Keratinocyte (primary cell): ENCODE data around the gene TMEM253. TPM values are rescaled to one million over a fixed set of nuclear protein-coding genes. Genes with fewer than 3 reads are reported as not detected.

Source experiments
- DNase-seq: peaks from one replicate; pipeline ENCODE4 v3.0.0-alpha.2; 2011; ENCODE audit warnings: low read depth, missing footprints, low spot score
- FAIRE-seq: peaks from 2 replicates; lab custom pipeline; 2011; peaks lifted over from hg19 to GRCh38; lab: Jason Lieb, UNC
- H2AFZ ChIP-seq: 2 replicates; pipeline ENCODE4 v1.6.0; 2012; ENCODE audit warnings: low read length, control low read depth, inconsistent platforms; ENCODE audit not compliant: control insufficient read depth
- H3K27ac ChIP-seq: 2 replicates; pipeline ENCODE4 v1.5.1; 2011; ENCODE audit warnings: low read length; ENCODE audit not compliant: control insufficient read depth, insufficient read depth
- H3K27me3 ChIP-seq: 3 replicates; pipeline ENCODE4 v1.6.0; 2011; ENCODE audit warnings: low read length; ENCODE audit not compliant: control insufficient read depth, insufficient read depth; ENCODE audit errors: extremely low read depth
- H3K36me3 ChIP-seq, 2 experiments: 2 replicates in 1 of 2; 3 replicates in 1 of 2; pipeline ENCODE4 v1.5.1; 2011; ENCODE audit warnings: low read length in 2 of 2, mild to moderate bottlenecking in 1 of 2; ENCODE audit not compliant: control insufficient read depth in 2 of 2, insufficient read depth in 2 of 2; ENCODE audit errors: extremely low read depth in 1 of 2
- H3K4me1 ChIP-seq: 3 replicates; pipeline ENCODE4 v1.5.1; 2011; ENCODE audit warnings: low read length; ENCODE audit not compliant: control insufficient read depth, insufficient read depth; ENCODE audit errors: extremely low read depth
- H3K4me2 ChIP-seq: 3 replicates; pipeline ENCODE4 v1.6.0; 2011; ENCODE audit warnings: low read depth, low read length; ENCODE audit not compliant: control insufficient read depth, insufficient read depth; ENCODE audit errors: extremely low read depth
- H3K4me3 ChIP-seq, 3 experiments: fragments of 200-600 bp in 1 of 3; sonication (generic) in 1 of 3; 2 replicates in 2 of 3; 3 replicates in 1 of 3; pipeline ENCODE4 v1.5.1; 2011 to 2016; ENCODE audit warnings: low read length in 3 of 3, mild to moderate bottlenecking in 3 of 3, control low read depth in 2 of 3, inconsistent platforms in 1 of 3, low read depth in 1 of 3, mixed read lengths in 1 of 3, mixed run types in 1 of 3, moderate library complexity in 1 of 3; ENCODE audit not compliant: control insufficient read depth in 2 of 3, insufficient read depth in 2 of 3; ENCODE audit errors: extremely low read depth in 1 of 3
- H3K79me2 ChIP-seq: 2 replicates; pipeline ENCODE4 v1.6.0; 2012; ENCODE audit warnings: low read length; ENCODE audit not compliant: control insufficient read depth, insufficient read depth
- H3K9ac ChIP-seq: 3 replicates; pipeline ENCODE4 v1.6.0; 2011; ENCODE audit warnings: low read length; ENCODE audit not compliant: control insufficient read depth, insufficient read depth; ENCODE audit errors: extremely low read depth
- H3K9me1 ChIP-seq: 3 replicates; pipeline ENCODE4 v1.6.0; 2011; ENCODE audit warnings: low read length; ENCODE audit not compliant: control insufficient read depth, insufficient read depth; ENCODE audit errors: extremely low read depth
- H3K9me3 ChIP-seq: 2 replicates; pipeline ENCODE4 v1.5.1; 2012; ENCODE audit warnings: low read depth, low read length; ENCODE audit not compliant: control insufficient read depth
- H4K20me1 ChIP-seq: 3 replicates; pipeline ENCODE4 v1.6.0; 2011; ENCODE audit warnings: low read length; ENCODE audit not compliant: control insufficient read depth, insufficient read depth; ENCODE audit errors: extremely low read depth
- CTCF ChIP-seq, 3 experiments: IDR thresholded peaks in 1 of 3; conservative IDR thresholded peaks in 1 of 3; optimal IDR thresholded peaks in 1 of 3; 2 replicates in 2 of 3; 3 replicates in 1 of 3; pipeline versions ENCODE3 to v1.5.1; 2011; ENCODE audit warnings: low read length in 3 of 3, mild to moderate bottlenecking in 3 of 3, moderate library complexity in 2 of 3, control low read depth in 1 of 3, inconsistent platforms in 1 of 3; ENCODE audit not compliant: insufficient read depth in 2 of 3; ENCODE audit errors: extremely low read depth in 1 of 3
- EZH2 ChIP-seq: IDR thresholded peaks from one replicate; pipeline ENCODE4 v1.6.1; 2012; ENCODE audit warnings: inconsistent platforms, mild to moderate bottlenecking, low read length, moderate library complexity
- dilution Hi-C: fragments of 300-500 bp; cut with MboI; formaldehyde crosslinking; loops from one replicate; pipeline ENCODE4 v1.7.0; 2020; ENCODE audit warnings: low sequenced_read_pairs; ENCODE audit not compliant: extremely low pct_ligation_motif_present
- polyA plus RNA-seq, 5 experiments: library from polyadenylated mRNA; depleted of rRNA in 3 of 5; stranded (reverse) in 3 of 5; stranded (forward) in 1 of 5; unstranded in 1 of 5; fragments of >200 nt; gene quantifications; 1 replicate in 1 of 5; 2 replicates in 3 of 5; 3 replicates in 1 of 5; pipeline versions ENCODE4 v1.2.1 to v1.2.3, GENCODE V29; 2011 to 2012; ENCODE audit warnings: missing spikeins in 2 of 5, low read depth in 1 of 5, low replicate concordance in 1 of 5

TMEM253 gene
- polyA plus RNA-seq, 1 donor (not counting 4 experiments of a cell fraction or from before 2014, with no cell fraction given): 1.1 TPM

GRCh38 chr14:21093769-21094681 is 6.8 kb upstream of the TMEM253 start:
- dilution Hi-C loops: no loop called here
- peaks cover 4% of the 10 kb centered on the region for H4K20me1 ChIP-seq
- no peak overlapping the region for H3K27ac ChIP-seq

GRCh38 chr14:21095430-21096205 is 5.2 kb upstream of the TMEM253 start:
- H3K4me1 ChIP-seq: peaks cover 31% of the 10 kb centered on the region
- H3K9me3 ChIP-seq: no peaks in the 10 kb centered on the region
- H3K27me3 ChIP-seq: no peaks in the 10 kb centered on the region
- peaks cover 4% of the 10 kb centered on the region for H4K20me1 ChIP-seq
- no peak overlapping the region for H3K4me3 ChIP-seq
- no peak overlapping the region for H3K9ac ChIP-seq
- no peaks in the 10 kb centered on the region for H3K9me1 ChIP-seq
- H3K36me3 ChIP-seq: peaks cover 9 to 14% of the 10 kb centered on the region in 2 experiments
- H3K79me2 ChIP-seq: peaks cover 32% of the 10 kb centered on the region
- FAIRE-seq (no peak), DNase-seq (no peak)
- H2AFZ ChIP-seq: no peak overlapping the region
- dilution Hi-C loops: no loop called here
- TF ChIP-seq EZH2 (no peak), CTCF (optimal IDR thresholded peaks at IDR 0.05 in 1 of 3, IDR thresholded peaks at IDR 0.05 in 1 of 3, conservative IDR thresholded peaks at IDR 0.05 in 1 of 3; ENCODE audit: extremely low read depth in 1 of 3, insufficient read depth in 2 of 3, low read length in 3 of 3) (no peak)
- no peak overlapping the region for H3K27ac ChIP-seq
- H3K4me2 ChIP-seq: no peak overlapping the region

More at GRCh38 chr14:21093769-21094681, 6.8 kb upstream of the TMEM253 start:
- Histone ChIP-seq H3K4me1 (peaks cover 15% of the 10 kb centered on the region), H3K9me1 (no peaks in the 10 kb centered on the region), H3K4me3 (no peak overlapping the region), H2AFZ (no peak overlapping the region), H3K9ac (no peak overlapping the region), H3K27me3 (no peaks in the 10 kb centered on the region), H3K79me2 (peaks cover 26% of the 10 kb centered on the region), H3K9me3 (no peaks in the 10 kb centered on the region), H3K4me2 (no peak overlapping the region), H3K36me3 (peaks cover 14 to 20% of the 10 kb centered on the region in 2 experiments)
- TF ChIP-seq EZH2 (no peak), CTCF (optimal IDR thresholded peaks at IDR 0.05 in 1 of 3, IDR thresholded peaks at IDR 0.05 in 1 of 3, conservative IDR thresholded peaks at IDR 0.05 in 1 of 3; ENCODE audit: extremely low read depth in 1 of 3, insufficient read depth in 2 of 3, low read length in 3 of 3) (no peak)
- DNase-seq (no peak), FAIRE-seq (no peak)
